ENCODE data around the gene PGGHG.

PGGHG gene

GRCh38 chr11:281486-282161, 7.3 kb upstream of the PGGHG start:
- H2AFZ ChIP-seq (ENCODE audit: low read length) = no peak overlapping the region
- H3K4me3 ChIP-seq (ENCODE audit: low read length, poor library complexity, severe bottlenecking) = no peak overlapping the region
- H3K79me2 ChIP-seq (ENCODE audit: insufficient read depth, low read length) = peaks cover 4% of the 10 kb centered on the region; the same call in 1 of the 2 replicates
- H3K4me1 ChIP-seq (ENCODE audit: insufficient read depth, low read length, poor library complexity, severe bottlenecking) = peaks cover 10% of the 10 kb centered on the region
- no peaks in the 10 kb centered on the region for H3K27me3 ChIP-seq (ENCODE audit: insufficient read depth, low read length, poor library complexity, severe bottlenecking)
- no peaks in the 10 kb centered on the region for H3F3A ChIP-seq (ENCODE audit: low read depth)
- H3K4me2 ChIP-seq (ENCODE audit: low read depth, low read length, poor library complexity, severe bottlenecking) = no peak overlapping the region
- H3K9me3 ChIP-seq (ENCODE audit: insufficient read depth, low read depth, low read length) = no peaks in the 10 kb centered on the region
- no peak overlapping the region for H3K9ac ChIP-seq (ENCODE audit: low read depth, low read length, poor library complexity, severe bottlenecking)
- TF ChIP-seq EZH2phosphoT487 (IDR thresholded peaks at IDR 0.05; ENCODE audit: borderline replicate concordance) = no peak
- TF ChIP-seq CTCF (conservative IDR thresholded peaks at IDR 0.05; ENCODE audit: low read length) = no peak
- H3K36me3 ChIP-seq (ENCODE audit: insufficient read depth, low read length) = no peaks in the 10 kb centered on the region
- H3K9me2 ChIP-seq (replicated peaks; ENCODE audit: low read depth, low read length) = no peaks in the 10 kb centered on the region
- no peaks in the 10 kb centered on the region for H4K20me1 ChIP-seq (ENCODE audit: insufficient read depth, low read length, poor library complexity, severe bottlenecking)

GRCh38 chr11:282171-282570, 6.8 kb upstream of the PGGHG start:
- H3K9me3 ChIP-seq (ENCODE audit: insufficient read depth, low read depth, low read length) = no peaks in the 10 kb centered on the region

GRCh38 chr11:282630-283360, 6.1 kb upstream of the PGGHG start:
- no peaks in the 10 kb centered on the region for H4K20me1 ChIP-seq (ENCODE audit: insufficient read depth, low read length, poor library complexity, severe bottlenecking)
- no peaks in the 10 kb centered on the region for H3F3A ChIP-seq (ENCODE audit: low read depth)
- H2AFZ ChIP-seq (ENCODE audit: low read length) = no peak overlapping the region
- H3K9me2 ChIP-seq (replicated peaks; ENCODE audit: low read depth, low read length) = no peaks in the 10 kb centered on the region
- H3K9me3 ChIP-seq (ENCODE audit: insufficient read depth, low read depth, low read length) = no peaks in the 10 kb centered on the region
- H3K4me1 ChIP-seq (ENCODE audit: insufficient read depth, low read length, poor library complexity, severe bottlenecking) = peaks cover 14% of the 10 kb centered on the region
- H3K36me3 ChIP-seq (ENCODE audit: insufficient read depth, low read length) = no peaks in the 10 kb centered on the region
- TF ChIP-seq CTCF (conservative IDR thresholded peaks at IDR 0.05; ENCODE audit: low read length) (no peak), EZH2phosphoT487 (IDR thresholded peaks at IDR 0.05; ENCODE audit: borderline replicate concordance) (no peak)
- H3K4me3 ChIP-seq (ENCODE audit: low read length, poor library complexity, severe bottlenecking) = no peak overlapping the region
- H3K79me2 ChIP-seq (ENCODE audit: insufficient read depth, low read length) = peaks cover 5% of the 10 kb centered on the region; the same call in 1 of the 2 replicates
- H3K4me2 ChIP-seq (ENCODE audit: low read depth, low read length, poor library complexity, severe bottlenecking) = no peak overlapping the region
- no peak overlapping the region for H3K9ac ChIP-seq (ENCODE audit: low read depth, low read length, poor library complexity, severe bottlenecking)
- H3K27me3 ChIP-seq (ENCODE audit: insufficient read depth, low read length, poor library complexity, severe bottlenecking) = no peaks in the 10 kb centered on the region

More at GRCh38 chr11:282171-282570, 6.8 kb upstream of the PGGHG start:
- Histone ChIP-seq H3K9ac (ENCODE audit: low read depth, low read length, poor library complexity, severe bottlenecking) (no peak overlapping the region), H3K4me2 (ENCODE audit: low read depth, low read length, poor library complexity, severe bottlenecking) (no peak overlapping the region), H4K20me1 (ENCODE audit: insufficient read depth, low read length, poor library complexity, severe bottlenecking) (no peaks in the 10 kb centered on the region), H3K36me3 (ENCODE audit: insufficient read depth, low read length) (no peaks in the 10 kb centered on the region), H3K27me3 (ENCODE audit: insufficient read depth, low read length, poor library complexity, severe bottlenecking) (no peaks in the 10 kb centered on the region), H3F3A (ENCODE audit: low read depth) (no peaks in the 10 kb centered on the region), H3K79me2 (ENCODE audit: insufficient read depth, low read length) (peaks cover 4% of the 10 kb centered on the region; the same call in 1 of the 2 replicates), H3K4me3 (ENCODE audit: low read length, poor library complexity, severe bottlenecking) (no peak overlapping the region), H3K4me1 (ENCODE audit: insufficient read depth, low read length, poor library complexity, severe bottlenecking) (peaks cover 13% of the 10 kb centered on the region), H3K9me2 (replicated peaks; ENCODE audit: low read depth, low read length) (no peaks in the 10 kb centered on the region), H2AFZ (ENCODE audit: low read length) (no peak overlapping the region)
- TF ChIP-seq CTCF (conservative IDR thresholded peaks at IDR 0.05; ENCODE audit: low read length) (no peak), EZH2phosphoT487 (IDR thresholded peaks at IDR 0.05; ENCODE audit: borderline replicate concordance) (no peak)
